Measurements from ENCODE around the gene RPS15. TPM values are rescaled to one million over a fixed set of nuclear protein-coding genes. Genes with fewer than 3 reads are reported as not detected.

Gene RPS15
- total RNA-seq, 1 donor from 2014 or later = 614 TPM

- DNase-seq (ENCODE audit: low spot score) = no peak
- Mint-ChIP-seq H3K27me3 (ENCODE audit: low read depth) (peaks cover 2% of the 10 kb centered on the region), H3K4me3 (ENCODE audit: unreplicated experiment) (no peak overlapping the region), H3K36me3 (ENCODE audit: low read depth) (no peaks in the 10 kb centered on the region), H3K9me3 (ENCODE audit: low read depth) (no peaks in the 10 kb centered on the region), H3K27ac (ENCODE audit: unreplicated experiment) (no peak overlapping the region), H3K4me1 (ENCODE audit: low read depth) (peaks cover 7% of the 10 kb centered on the region)
- TF ChIP-seq CTCF (IDR thresholded peaks at IDR 0.05) = no peak
Measured at GRCh38 chr19:1466461-1467214, 28.4 kb downstream of the RPS15 start.

- H3K27ac Mint-ChIP-seq (ENCODE audit: unreplicated experiment) = no peak overlapping the region
- no peak overlapping the region for H3K4me3 Mint-ChIP-seq (ENCODE audit: unreplicated experiment)
- H3K27me3 Mint-ChIP-seq (ENCODE audit: low read depth) = peaks cover 2% of the 10 kb centered on the region
- H3K4me1 Mint-ChIP-seq (ENCODE audit: low read depth) = peaks cover 7% of the 10 kb centered on the region
- TF ChIP-seq CTCF (IDR thresholded peaks at IDR 0.05) = no peak
- H3K36me3 Mint-ChIP-seq (ENCODE audit: low read depth) = no peaks in the 10 kb centered on the region
- no peak for DNase-seq (ENCODE audit: low spot score)
- no peaks in the 10 kb centered on the region for H3K9me3 Mint-ChIP-seq (ENCODE audit: low read depth)
Measured at GRCh38 chr19:1467215-1467489, 29.0 kb downstream of the RPS15 start.

- Mint-ChIP-seq H3K4me3 (ENCODE audit: unreplicated experiment) (no peak overlapping the region), H3K27ac (ENCODE audit: unreplicated experiment) (no peak overlapping the region), H3K4me1 (ENCODE audit: low read depth) (peaks cover 7% of the 10 kb centered on the region), H3K27me3 (ENCODE audit: low read depth) (peaks cover 2% of the 10 kb centered on the region), H3K9me3 (ENCODE audit: low read depth) (no peaks in the 10 kb centered on the region), H3K36me3 (ENCODE audit: low read depth) (no peaks in the 10 kb centered on the region)
- DNase-seq (ENCODE audit: low spot score) = no peak
- TF ChIP-seq CTCF (IDR thresholded peaks at IDR 0.05) = peak; percentile 17
Measured at GRCh38 chr19:1467490-1468273, 29.5 kb downstream of the RPS15 start.

GRCh38 chr19:1468274-1468820 lies 30.2 kb downstream of the RPS15 start:
- peaks cover under 1% of the 10 kb centered on the region for H3K36me3 Mint-ChIP-seq (ENCODE audit: low read depth)
- no peak for TF ChIP-seq CTCF (IDR thresholded peaks at IDR 0.05)
- no peak overlapping the region for H3K27ac Mint-ChIP-seq (ENCODE audit: unreplicated experiment)
- H3K4me1 Mint-ChIP-seq (ENCODE audit: low read depth) = peaks cover 7% of the 10 kb centered on the region
- no peaks in the 10 kb centered on the region for H3K9me3 Mint-ChIP-seq (ENCODE audit: low read depth)
- no peak overlapping the region for H3K4me3 Mint-ChIP-seq (ENCODE audit: unreplicated experiment)
- no peak for DNase-seq (ENCODE audit: low spot score)
- peaks cover 2% of the 10 kb centered on the region for H3K27me3 Mint-ChIP-seq (ENCODE audit: low read depth)

- TF ChIP-seq CTCF (IDR thresholded peaks at IDR 0.05) = no peak
- Mint-ChIP-seq H3K4me3 (ENCODE audit: unreplicated experiment) (no peak overlapping the region), H3K27me3 (ENCODE audit: low read depth) (peaks cover 2% of the 10 kb centered on the region), H3K4me1 (ENCODE audit: low read depth) (peaks cover 7% of the 10 kb centered on the region), H3K36me3 (ENCODE audit: low read depth) (peaks cover 1% of the 10 kb centered on the region), H3K9me3 (ENCODE audit: low read depth) (no peaks in the 10 kb centered on the region), H3K27ac (ENCODE audit: unreplicated experiment) (no peak overlapping the region)
- DNase-seq (ENCODE audit: low spot score) = no peak
Measured at GRCh38 chr19:1468821-1469254, 30.6 kb downstream of the RPS15 start.

Measured in chondrocyte (in vitro differentiated cells).